Glutamatergic neuron (in vitro differentiated cells): Measurements from ENCODE around the gene FAM219B. TPM values are rescaled to one million over a fixed set of nuclear protein-coding genes. Genes with fewer than 3 reads are reported as not detected.

ENCODE experiments used
- DNase-seq: peaks from one replicate; pipeline ENCODE4 v3.0.0; 2022
- H3K27ac Mint-ChIP-seq: one replicate; pipeline ENCODE4 v1.8.0; 2020; ENCODE audit warnings: mild to moderate bottlenecking, mixed read lengths, inconsistent platforms; ENCODE audit not compliant: unreplicated experiment
- H3K27me3 Mint-ChIP-seq: one replicate; pipeline ENCODE4 v1.8.0; 2020; ENCODE audit warnings: mild to moderate bottlenecking, moderate library complexity, mixed read lengths, inconsistent platforms; ENCODE audit not compliant: unreplicated experiment
- H3K36me3 Mint-ChIP-seq: one replicate; pipeline ENCODE4 v1.8.0; 2020; ENCODE audit warnings: mild to moderate bottlenecking, mixed read lengths, inconsistent platforms; ENCODE audit not compliant: unreplicated experiment
- H3K4me1 Mint-ChIP-seq: one replicate; pipeline ENCODE4 v1.8.0; 2020; ENCODE audit warnings: mild to moderate bottlenecking, low read depth, mixed read lengths, inconsistent platforms; ENCODE audit not compliant: unreplicated experiment
- H3K4me3 Mint-ChIP-seq: one replicate; pipeline ENCODE4 v1.8.0; 2020; ENCODE audit warnings: mild to moderate bottlenecking, mixed read lengths, inconsistent platforms; ENCODE audit not compliant: unreplicated experiment
- H3K9me3 Mint-ChIP-seq: one replicate; pipeline ENCODE4 v1.8.0; 2020; ENCODE audit warnings: mild to moderate bottlenecking, moderate library complexity, mixed read lengths, inconsistent platforms; ENCODE audit not compliant: unreplicated experiment
- CTCF ChIP-seq: fragments of 200-600 bp; sonication (generic); IDR thresholded peaks from one replicate; pipeline ENCODE4 v1.5.0; 2021; ENCODE audit not compliant: partially characterized antibody, unreplicated experiment
- total RNA-seq: library from RNA; stranded (reverse); fragmentation: NEBNext Ultra II Directional; extraction: Animal tissue kit (Norgen Biotek cat#: 25700); gene quantifications from one replicate; pipeline ENCODE4 v1.2.1, GENCODE V29; 2021; ENCODE audit not compliant: unreplicated experiment

Gene FAM219B
- total RNA-seq, 1 donor from 2014 or later, result 171 TPM

- Mint-ChIP-seq H3K27me3 (peaks cover 2% of the 10 kb centered on the region), H3K9me3 (peaks cover 4% of the 10 kb centered on the region), H3K4me1 (peaks cover 6% of the 10 kb centered on the region), H3K27ac (no peak overlapping the region), H3K4me3 (no peak overlapping the region), H3K36me3 (peaks cover 5% of the 10 kb centered on the region)
- TF ChIP-seq CTCF, result no peak
- DNase-seq, result no peak
Measured at GRCh38 chr15:74885461-74885860, 21.2 kb downstream of the FAM219B start.

GRCh38 chr15:74884428-74885223 lies 22.0 kb downstream of the FAM219B start:
- peaks cover 4% of the 10 kb centered on the region for H3K9me3 Mint-ChIP-seq
- no peak for TF ChIP-seq CTCF
- H3K36me3 Mint-ChIP-seq, result peaks cover 5% of the 10 kb centered on the region
- no peak overlapping the region for H3K4me3 Mint-ChIP-seq
- peaks cover under 1% of the 10 kb centered on the region for H3K27me3 Mint-ChIP-seq
- H3K27ac Mint-ChIP-seq, result no peak overlapping the region
- H3K4me1 Mint-ChIP-seq, result peaks cover 5% of the 10 kb centered on the region
- DNase-seq, result no peak

- H3K9me3 Mint-ChIP-seq, result peaks cover 4% of the 10 kb centered on the region
- no peaks in the 10 kb centered on the region for H3K4me1 Mint-ChIP-seq
- peaks cover 5% of the 10 kb centered on the region for H3K36me3 Mint-ChIP-seq
- H3K27ac Mint-ChIP-seq, result no peak overlapping the region
- H3K27me3 Mint-ChIP-seq, result no peaks in the 10 kb centered on the region
- TF ChIP-seq CTCF, result no peak
- DNase-seq, result no peak
- no peak overlapping the region for H3K4me3 Mint-ChIP-seq
Measured at GRCh38 chr15:74882528-74882927, 24.1 kb downstream of the FAM219B start.

GRCh38 chr15:74878273-74878672 lies 28.4 kb downstream of the FAM219B start:
- Mint-ChIP-seq H3K27me3 (peaks cover 5% of the 10 kb centered on the region), H3K4me3 (no peak overlapping the region), H3K27ac (no peak overlapping the region), H3K36me3 (peaks cover 5% of the 10 kb centered on the region), H3K9me3 (peaks cover 1% of the 10 kb centered on the region), H3K4me1 (peaks cover 2% of the 10 kb centered on the region)
- no peak for DNase-seq
- no peak for TF ChIP-seq CTCF

- H3K4me1 Mint-ChIP-seq, result peaks cover 9% of the 10 kb centered on the region
- DNase-seq, result no peak
- no peaks in the 10 kb centered on the region for H3K36me3 Mint-ChIP-seq
- no peak for TF ChIP-seq CTCF
- peaks cover 7% of the 10 kb centered on the region for H3K27me3 Mint-ChIP-seq
- peaks cover 4% of the 10 kb centered on the region for H3K9me3 Mint-ChIP-seq
- H3K27ac Mint-ChIP-seq, result no peak overlapping the region
- H3K4me3 Mint-ChIP-seq, result peak overlapping the region; percentile 87
Measured at GRCh38 chr15:74873756-74874424, 32.8 kb downstream of the FAM219B start.
